Measurements from ENCODE around the gene SKOR1.

The SKOR1 gene

GRCh38 chr15:67853454-67853853, 28.1 kb downstream of the SKOR1 start:
- no peak for DNase-seq (ENCODE audit: low read depth in 3 of 3)

- no peak for DNase-seq (ENCODE audit: low read depth in 3 of 3)
Measured at GRCh38 chr15:67854358-67854757, 29.0 kb downstream of the SKOR1 start.

GRCh38 chr15:67855842-67856241, 30.5 kb downstream of the SKOR1 start:
- DNase-seq (ENCODE audit: low read depth in 3 of 3): no peak

- DNase-seq (ENCODE audit: low read depth in 3 of 3): no peak
Measured at GRCh38 chr15:67857220-67857619, 31.9 kb downstream of the SKOR1 start.

GRCh38 chr15:67859331-67859946, 34.1 kb downstream of the SKOR1 start:
- no peak for DNase-seq (ENCODE audit: low read depth in 3 of 3)

GRCh38 chr15:67861983-67862382, 36.7 kb downstream of the SKOR1 start:
- DNase-seq (ENCODE audit: low read depth in 3 of 3): no peak

- DNase-seq (ENCODE audit: low read depth in 3 of 3): no peak
Measured at GRCh38 chr15:67862750-67863441, 37.6 kb downstream of the SKOR1 start.

- DNase-seq (ENCODE audit: low read depth in 3 of 3): peak; percentile 41 to 63 (median 47)
Measured at GRCh38 chr15:67863442-67863987, 38.2 kb downstream of the SKOR1 start.

- DNase-seq (ENCODE audit: low read depth in 3 of 3): no peak
Measured at GRCh38 chr15:67865331-67865730, 40.0 kb downstream of the SKOR1 start.

- DNase-seq (ENCODE audit: low read depth in 3 of 3): no peak
Measured at GRCh38 chr15:67865766-67866165, 40.5 kb downstream of the SKOR1 start.

GRCh38 chr15:67869701-67870100, 44.4 kb downstream of the SKOR1 start:
- no peak for DNase-seq (ENCODE audit: low read depth in 3 of 3)

GRCh38 chr15:67870868-67871408, 45.6 kb downstream of the SKOR1 start:
- no peak for DNase-seq (ENCODE audit: low read depth in 3 of 3)

GRCh38 chr15:67873777-67874176, 48.5 kb downstream of the SKOR1 start:
- DNase-seq (ENCODE audit: low read depth in 3 of 3): no peak

- DNase-seq (ENCODE audit: low read depth in 3 of 3): no peak
Measured at GRCh38 chr15:67878712-67879206, 53.5 kb downstream of the SKOR1 start.

GRCh38 chr15:67879440-67880129, 54.3 kb downstream of the SKOR1 start:
- no peak for DNase-seq (ENCODE audit: low read depth in 3 of 3)

GRCh38 chr15:67880651-67881182, 55.4 kb downstream of the SKOR1 start:
- no peak for DNase-seq (ENCODE audit: low read depth in 3 of 3)

- no peak for DNase-seq (ENCODE audit: low read depth in 3 of 3)
Measured at GRCh38 chr15:67882487-67883233, 57.4 kb downstream of the SKOR1 start.

- DNase-seq (ENCODE audit: low read depth in 3 of 3): no peak
Measured at GRCh38 chr15:67883234-67883773, 58.0 kb downstream of the SKOR1 start.

- DNase-seq (ENCODE audit: low read depth in 3 of 3): no peak
Measured at GRCh38 chr15:67884009-67884408, 58.7 kb downstream of the SKOR1 start.
